NCI-H446 treated with DMSO at 0.1 percent for 48 hours (cell line): Measurements from ENCODE around the gene HTD2.
"Not testable (repeated sequence)": the region's sequence is repeated elsewhere in the genome, so short reads cannot be mapped to it uniquely, and the experiment has no call there.

Source experiments
- DNase-seq: peaks from one replicate; lab custom pipeline; 2025; lab: John Stamatoyannopoulos, UW

HTD2 gene

GRCh38 chr3:58333206-58334012, 27.1 kb downstream of the HTD2 start:
- no peak for DNase-seq

GRCh38 chr3:58334013-58334321, 27.6 kb downstream of the HTD2 start:
- DNase-seq, result no peak

GRCh38 chr3:58334506-58334884, 28.2 kb downstream of the HTD2 start:
- DNase-seq, result no peak

- DNase-seq, result no peak
These were observed 29.3 kb downstream of the HTD2 start for GRCh38 chr3:58335652-58335947.

- DNase-seq, result no peak
These were observed 30.0 kb downstream of the HTD2 start for GRCh38 chr3:58336135-58336882.

- no peak for DNase-seq
These were observed 30.9 kb downstream of the HTD2 start for GRCh38 chr3:58337190-58337589.

- not testable (repeated sequence) for DNase-seq
These were observed 32.8 kb downstream of the HTD2 start for GRCh38 chr3:58339146-58339545.

GRCh38 chr3:58340594-58341244, 34.4 kb downstream of the HTD2 start:
- no peak for DNase-seq

GRCh38 chr3:58341376-58341775, 35.1 kb downstream of the HTD2 start:
- DNase-seq, result no peak

- no peak for DNase-seq
These were observed 36.4 kb downstream of the HTD2 start for GRCh38 chr3:58342676-58343075.

GRCh38 chr3:58345457-58345856, 39.1 kb downstream of the HTD2 start:
- DNase-seq, result no peak

GRCh38 chr3:58346368-58346767, 40.0 kb downstream of the HTD2 start:
- DNase-seq, result no peak

GRCh38 chr3:58347984-58348383, 41.7 kb downstream of the HTD2 start:
- DNase-seq, result no peak

- DNase-seq, result no peak
These were observed 43.7 kb downstream of the HTD2 start for GRCh38 chr3:58349792-58350626.

- no peak for DNase-seq
These were observed 44.3 kb downstream of the HTD2 start for GRCh38 chr3:58350627-58351013.

GRCh38 chr3:58351920-58352319, 45.6 kb downstream of the HTD2 start:
- DNase-seq, result no peak

- DNase-seq, result no peak
These were observed 46.3 kb downstream of the HTD2 start for GRCh38 chr3:58352626-58353025.

GRCh38 chr3:58353722-58354553, 47.6 kb downstream of the HTD2 start:
- no peak for DNase-seq

- DNase-seq, result no peak
These were observed 48.9 kb downstream of the HTD2 start for GRCh38 chr3:58355179-58355578.

GRCh38 chr3:58356054-58356453, 49.7 kb downstream of the HTD2 start:
- DNase-seq, result no peak

- DNase-seq, result no peak
These were observed 51.1 kb downstream of the HTD2 start for GRCh38 chr3:58357402-58357801.

GRCh38 chr3:58358092-58358491, 51.8 kb downstream of the HTD2 start:
- DNase-seq, result no peak
